GM18505 (cell line): ENCODE results near the gene ZBTB7A.

Experiments used
- ATAC-seq: cut with Tn5 transposase; IDR thresholded peaks from one replicate; pipeline ENCODE4 v1.9.1; 2021; ENCODE audit not compliant: unreplicated experiment
- POLR2A ChIP-seq: IDR thresholded peaks from 4 replicates; pipeline ENCODE4 v1.6.1; 2011; ENCODE audit warnings: borderline replicate concordance; ENCODE audit not compliant: insufficient read depth, insufficient read length; ENCODE audit errors: extremely low read depth

ZBTB7A gene

DNA sequence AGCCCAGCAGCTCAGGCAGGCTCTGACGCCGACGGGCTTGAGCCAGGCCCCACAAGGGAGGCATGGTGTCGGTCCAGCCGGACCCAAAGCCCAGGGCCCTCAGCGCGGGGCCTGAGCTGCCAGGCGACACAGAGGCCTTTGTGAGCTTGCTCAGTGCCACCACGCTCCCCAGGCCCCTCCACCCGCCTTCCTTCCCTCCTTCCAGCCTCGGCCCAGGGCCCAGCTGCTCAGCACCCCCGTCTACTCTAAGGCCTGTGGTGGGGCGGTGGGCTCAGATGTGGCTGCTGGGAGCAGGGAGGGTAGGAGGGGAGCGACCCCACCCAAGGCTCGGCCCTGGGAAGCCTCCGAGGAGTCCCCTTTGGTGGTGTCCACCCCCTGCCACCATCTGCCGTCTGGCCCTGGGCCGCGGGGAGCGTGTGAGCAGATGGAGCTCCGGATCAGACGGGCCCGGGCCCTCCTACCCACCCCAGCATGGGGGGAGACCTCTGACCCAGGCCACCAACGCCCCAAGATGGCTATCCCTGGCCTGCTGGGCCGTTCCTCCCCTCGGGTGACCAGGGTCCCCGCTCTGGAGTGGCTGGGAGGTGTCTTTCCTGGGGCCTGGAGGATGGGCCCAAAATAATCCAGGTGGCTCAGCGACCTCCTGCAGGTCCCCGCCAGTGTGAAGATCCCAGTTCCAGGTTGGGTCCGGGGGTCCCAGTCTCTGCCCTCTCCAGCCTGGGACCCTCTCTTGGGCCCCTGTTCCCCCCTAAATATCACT is 7.8 kb downstream of the ZBTB7A start:
- no peak for ATAC-seq
- TF ChIP-seq POLR2A, result no peak

DNA sequence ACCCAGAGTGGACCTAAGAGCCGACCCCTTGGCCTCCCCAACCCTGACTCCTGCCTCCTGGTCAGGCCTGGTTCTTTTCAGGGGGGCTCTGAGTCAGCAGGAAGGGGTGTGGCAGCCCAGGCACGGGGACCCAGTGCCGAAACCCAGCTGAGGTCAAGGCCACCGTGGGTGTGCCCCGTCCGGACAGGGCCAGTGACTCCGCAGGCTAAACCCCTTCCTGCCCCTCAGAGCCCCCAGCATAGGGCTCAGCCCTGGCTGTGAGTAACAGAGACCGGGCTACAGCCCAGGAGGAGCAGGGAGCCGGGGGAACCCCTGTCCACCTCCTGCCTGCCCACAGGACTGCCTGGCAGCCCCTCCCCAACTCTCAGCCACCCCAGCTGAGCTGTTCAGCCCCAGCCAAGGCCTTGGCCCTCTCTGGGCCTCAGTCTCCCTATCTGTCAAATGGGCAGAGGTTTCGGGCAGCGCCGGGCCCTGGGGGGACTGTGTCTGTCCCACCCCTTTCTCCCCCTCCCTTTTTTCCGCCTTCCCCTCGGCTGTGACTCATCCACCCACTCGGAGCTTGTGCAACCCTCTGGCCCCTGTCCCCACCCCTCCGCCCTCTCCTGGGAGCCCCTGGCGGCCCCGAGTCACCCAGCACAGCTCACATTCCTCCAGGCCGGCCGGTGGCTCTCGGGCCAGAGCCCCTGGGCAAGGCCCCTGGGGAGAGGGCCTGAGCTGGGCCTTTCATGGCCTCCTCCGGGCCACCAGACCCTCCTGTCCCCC is 8.6 kb downstream of the ZBTB7A start:
- TF ChIP-seq POLR2A, result no peak
- ATAC-seq, result no peak

- ATAC-seq, result no peak
- TF ChIP-seq POLR2A, result no peak
Observed at GRCh38 chr19:4055209-4055552, 11.5 kb downstream of the ZBTB7A start.

GRCh38 chr19:4054441-4055208 is 12.1 kb downstream of the ZBTB7A start:
- no peak for ATAC-seq
- TF ChIP-seq POLR2A, result no peak

- peak; percentile 36 for TF ChIP-seq POLR2A
- ATAC-seq, result no peak
Observed at GRCh38 chr19:4053423-4054324, 13.0 kb downstream of the ZBTB7A start.

DNA sequence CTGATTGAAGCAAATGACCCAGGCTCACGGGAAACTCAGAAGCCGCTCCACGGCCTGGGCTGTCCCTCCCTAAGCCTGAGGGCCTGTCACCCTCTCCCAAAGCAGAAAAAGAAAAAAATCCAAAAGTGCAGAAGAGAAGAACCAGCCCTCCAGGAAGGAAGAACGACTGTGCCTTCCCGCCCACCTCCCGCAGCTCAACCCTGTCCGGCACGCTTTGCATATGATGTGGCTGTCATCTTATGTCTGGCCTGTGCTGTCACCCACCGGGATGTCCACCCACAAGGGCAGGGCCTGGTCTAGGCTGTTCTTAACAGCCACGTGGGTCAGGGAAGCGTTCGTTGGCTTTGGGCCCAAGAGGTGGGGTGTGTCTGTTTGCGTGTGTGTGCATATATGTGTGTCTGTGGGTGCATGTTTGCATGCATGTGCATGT is 13.7 kb downstream of the ZBTB7A start:
- no peak for ATAC-seq
- TF ChIP-seq POLR2A, result no peak

- ATAC-seq, result no peak
- TF ChIP-seq POLR2A, result no peak
Observed at GRCh38 chr19:4052114-4052992, 14.3 kb downstream of the ZBTB7A start.

DNA sequence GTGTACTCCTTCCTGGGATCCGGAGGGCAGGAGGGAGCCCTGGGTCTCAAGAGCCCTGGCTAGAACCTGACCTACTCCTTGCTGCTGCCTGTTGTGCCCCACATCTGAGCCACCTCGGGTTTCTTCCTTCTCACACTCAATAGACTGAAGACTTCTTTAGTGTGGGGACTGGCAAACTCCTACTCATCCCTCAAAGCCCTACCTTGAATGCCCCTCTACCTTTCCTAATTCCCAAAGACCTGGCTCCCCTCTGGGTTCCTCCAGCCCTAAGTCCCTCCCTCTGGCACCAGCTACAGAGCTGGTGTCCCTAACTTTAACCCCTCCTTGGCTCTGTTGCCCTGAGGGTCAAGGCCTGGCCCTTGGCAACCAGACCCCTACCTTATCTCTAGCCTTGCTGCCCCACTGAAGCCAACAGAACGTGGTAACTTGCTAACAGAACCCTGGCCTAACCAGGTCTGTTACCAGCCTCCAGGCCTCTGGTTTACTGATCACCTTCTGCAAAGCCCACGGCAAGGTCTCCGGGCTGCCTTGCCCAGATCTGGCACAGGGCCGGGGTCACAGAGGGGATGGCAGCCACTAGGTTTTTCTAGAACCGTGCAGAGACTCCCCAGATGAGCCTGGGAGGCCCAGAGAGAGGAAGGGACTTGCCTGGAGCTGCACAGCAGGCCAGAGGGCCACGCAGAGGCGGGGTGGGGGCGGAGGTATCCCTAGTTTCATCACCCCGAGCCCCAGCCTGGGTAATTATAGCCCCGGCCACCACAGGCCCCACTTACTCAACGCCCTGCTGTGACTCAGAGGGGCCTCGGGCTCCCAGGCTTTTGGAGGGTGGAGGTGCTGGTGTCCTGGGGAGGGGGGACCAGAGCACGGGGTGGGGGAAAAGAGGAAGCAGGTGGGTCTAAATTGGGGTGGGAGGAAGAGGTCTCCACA is 15.3 kb downstream of the ZBTB7A start:
- TF ChIP-seq POLR2A, result no peak
- no peak for ATAC-seq

DNA sequence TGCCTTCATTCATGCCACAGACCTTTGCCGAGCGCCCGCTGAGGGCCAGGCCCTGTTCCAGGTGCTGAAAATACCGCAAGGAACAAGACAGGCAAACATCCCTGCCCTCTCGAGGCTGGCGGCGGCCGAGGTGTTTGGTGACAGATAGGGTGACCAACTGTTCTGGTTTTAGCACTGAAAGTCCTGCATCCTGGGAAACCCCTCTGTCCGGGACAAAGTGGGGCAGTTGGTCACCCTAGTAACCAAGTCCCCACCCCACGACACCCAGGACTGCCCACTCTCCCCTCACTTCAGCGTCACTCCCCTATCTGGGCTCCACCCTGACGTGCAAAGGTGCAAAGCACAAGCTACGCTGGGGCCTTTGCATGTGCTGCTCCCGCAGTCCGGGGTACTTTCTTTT is 17.3 kb downstream of the ZBTB7A start:
- TF ChIP-seq POLR2A, result no peak
- no peak for ATAC-seq

- no peak for TF ChIP-seq POLR2A
- no peak for ATAC-seq
Observed at GRCh38 chr19:4046946-4047683, 19.6 kb downstream of the ZBTB7A start.
